HEK293 (cell line): ENCODE data around the gene GRM4.
A peak's percentile ranks its signal among the peaks of the same experiment; 100 is the strongest.

ENCODE experiments used
- CTCF ChIA-PET: fragments of 350-600 bp; formaldehyde crosslinking; extraction: SDS; loops from one replicate; lab custom pipeline; 2021; ENCODE audit warnings: antibody characterized with exemption; lab: Yijun Ruan, JAX
- POLR2A ChIA-PET: fragments of 300-600 bp; formaldehyde crosslinking; extraction: SDS; loops from one replicate; lab custom pipeline; 2020; ENCODE audit warnings: antibody characterized with exemption, inconsistent platforms; lab: Yijun Ruan, JAX
- H3K27ac ChIP-seq: fragments of 200-500 bp; sonication (Bioruptor generic); 2 replicates; pipeline ENCODE4 v1.5.1; 2014; ENCODE audit warnings: low read depth, low read length, control low read depth, inconsistent platforms; ENCODE audit errors: extremely low read depth
- H3K36me3 ChIP-seq, 2 experiments: fragments of 200-500 bp in 1 of 2; sonication (Bioruptor generic) in 1 of 2; 1 replicate in 1 of 2; 2 replicates in 1 of 2; pipeline ENCODE4 v1.5.1; 2014 to 2017; ENCODE audit warnings: inconsistent platforms in 2 of 2, low read length in 2 of 2; ENCODE audit not compliant: control insufficient read depth in 2 of 2, insufficient read depth in 1 of 2
- H3K4me1 ChIP-seq: fragments of 200-500 bp; sonication (Bioruptor generic); 2 replicates; pipeline ENCODE4 v1.5.1; 2014; ENCODE audit warnings: mild to moderate bottlenecking, low read length, inconsistent platforms; ENCODE audit not compliant: control insufficient read depth, insufficient read depth
- H3K4me3 ChIP-seq: 2 replicates; pipeline ENCODE4 v1.5.1; 2011; ENCODE audit warnings: low read depth, mild to moderate bottlenecking, control low read depth, low read length, moderate library complexity
- H3K9me3 ChIP-seq: fragments of 200-500 bp; sonication (Bioruptor generic); 2 replicates; pipeline ENCODE4 v1.5.1; 2014; ENCODE audit warnings: low read depth, low read length, inconsistent platforms; ENCODE audit not compliant: control insufficient read depth, insufficient read depth
- AEBP2 ChIP-seq: fragments of 450-650 bp; formaldehyde crosslinking; IDR thresholded peaks from 2 replicates; pipeline ENCODE4 v1.5.1; 2016; ENCODE audit warnings: missing biosample characterization, missing genetic modification characterization, borderline replicate concordance
- BCL11B ChIP-seq: fragments of 450-650 bp; formaldehyde crosslinking; IDR thresholded peaks from 2 replicates; pipeline ENCODE4 v1.5.1; 2016; ENCODE audit warnings: low read depth, missing biosample characterization, missing genetic modification characterization
- GLI4 ChIP-seq: fragments of 450-650 bp; formaldehyde crosslinking; IDR thresholded peaks from 2 replicates; pipeline ENCODE4 v1.5.1; 2016; ENCODE audit warnings: missing biosample characterization, missing genetic modification characterization
- HOXD13 ChIP-seq: sonication (generic); formaldehyde crosslinking; IDR thresholded peaks from 2 replicates; pipeline ENCODE4 v1.8.0; 2022; ENCODE audit warnings: missing genetic modification reagents, borderline replicate concordance
- KLF1 ChIP-seq: fragments of 450-650 bp; formaldehyde crosslinking; IDR thresholded peaks from 2 replicates; pipeline ENCODE4 v1.5.1; 2016; ENCODE audit warnings: missing biosample characterization, missing genetic modification characterization
- OSR2 ChIP-seq: fragments of 450-650 bp; formaldehyde crosslinking; IDR thresholded peaks from 2 replicates; pipeline ENCODE4 v1.5.1; 2016; ENCODE audit warnings: missing biosample characterization, missing genetic modification characterization
- PRDM4 ChIP-seq: fragments of 450-650 bp; formaldehyde crosslinking; IDR thresholded peaks from 2 replicates; pipeline ENCODE4 v1.5.1; 2017; ENCODE audit warnings: missing biosample characterization, missing genetic modification characterization
- SCRT2 ChIP-seq: fragments of 450-650 bp; formaldehyde crosslinking; IDR thresholded peaks from 2 replicates; pipeline ENCODE4 v1.5.1; 2016; ENCODE audit warnings: missing biosample characterization, missing genetic modification characterization
- ZBTB1 ChIP-seq: fragments of 450-650 bp; formaldehyde crosslinking; IDR thresholded peaks from 2 replicates; pipeline ENCODE4 v1.5.1; 2016; ENCODE audit warnings: missing biosample characterization, missing genetic modification characterization
- ZBTB49 ChIP-seq: fragments of 450-650 bp; formaldehyde crosslinking; IDR thresholded peaks from 2 replicates; pipeline ENCODE4 v1.5.1; 2016; ENCODE audit warnings: missing biosample characterization, missing genetic modification characterization, low read depth
- ZFP37 ChIP-seq: fragments of 450-650 bp; formaldehyde crosslinking; IDR thresholded peaks from 2 replicates; pipeline ENCODE4 v1.5.1; 2016; ENCODE audit warnings: missing biosample characterization, missing genetic modification characterization
- ZIC2 ChIP-seq: fragments of 450-650 bp; formaldehyde crosslinking; IDR thresholded peaks from 2 replicates; pipeline ENCODE4 v1.5.1; 2016; ENCODE audit warnings: missing biosample characterization, missing genetic modification characterization
- ZNF10 ChIP-seq: fragments of 450-650 bp; formaldehyde crosslinking; IDR thresholded peaks from 2 replicates; pipeline ENCODE4 v1.5.1; 2017; ENCODE audit warnings: missing biosample characterization, missing genetic modification characterization
- ZNF132 ChIP-seq: fragments of 450-650 bp; formaldehyde crosslinking; IDR thresholded peaks from 2 replicates; pipeline ENCODE4 v1.5.1; 2017; ENCODE audit warnings: missing biosample characterization, missing genetic modification characterization, borderline replicate concordance
- ZNF19 ChIP-seq: fragments of 450-650 bp; formaldehyde crosslinking; IDR thresholded peaks from 2 replicates; pipeline ENCODE4; 2016; ENCODE audit warnings: missing biosample characterization, missing genetic modification characterization, low read depth
- ZNF335 ChIP-seq: fragments of 450-650 bp; formaldehyde crosslinking; conservative IDR thresholded peaks from 2 replicates; pipeline ENCODE4 v1.5.1; 2016; ENCODE audit warnings: missing biosample characterization, missing genetic modification characterization
- ZNF416 ChIP-seq: fragments of 450-650 bp; formaldehyde crosslinking; IDR thresholded peaks from 2 replicates; pipeline ENCODE4 v1.5.1; 2016; ENCODE audit warnings: missing biosample characterization, missing genetic modification characterization
- ZNF624 ChIP-seq: fragments of 450-650 bp; formaldehyde crosslinking; IDR thresholded peaks from 2 replicates; pipeline ENCODE4 v1.5.1; 2017; ENCODE audit warnings: missing biosample characterization, missing genetic modification characterization
- ZNF639 ChIP-seq: fragments of 450-650 bp; formaldehyde crosslinking; IDR thresholded peaks from 2 replicates; pipeline ENCODE4 v1.5.1; 2016; ENCODE audit warnings: missing biosample characterization, missing genetic modification characterization
- ZNF654 ChIP-seq: fragments of 450-650 bp; formaldehyde crosslinking; IDR thresholded peaks from 2 replicates; pipeline ENCODE4 v1.5.1; 2016; ENCODE audit warnings: low read depth, missing biosample characterization, missing genetic modification characterization
- ZNF768 ChIP-seq: fragments of 450-650 bp; formaldehyde crosslinking; IDR thresholded peaks from 2 replicates; pipeline ENCODE4 v1.5.1; 2018; ENCODE audit warnings: missing biosample characterization, mild to moderate bottlenecking, missing genetic modification characterization
- TF ChIP-seq, protein P1 (sequence below): fragments of 450-650 bp; formaldehyde crosslinking; IDR thresholded peaks from 2 replicates; pipeline ENCODE4 v1.5.1; 2017; ENCODE audit warnings: missing biosample characterization, missing genetic modification characterization
- TF ChIP-seq, protein P2 (sequence below): fragments of 450-650 bp; formaldehyde crosslinking; IDR thresholded peaks from 2 replicates; pipeline ENCODE4 v1.5.1; 2016; ENCODE audit warnings: missing biosample characterization, missing genetic modification characterization

GRM4 gene

GRCh38 chr6:34055223-34055933, 90.5 kb downstream of the GRM4 start (continued):
- TF ChIP-seq, protein P1, sequence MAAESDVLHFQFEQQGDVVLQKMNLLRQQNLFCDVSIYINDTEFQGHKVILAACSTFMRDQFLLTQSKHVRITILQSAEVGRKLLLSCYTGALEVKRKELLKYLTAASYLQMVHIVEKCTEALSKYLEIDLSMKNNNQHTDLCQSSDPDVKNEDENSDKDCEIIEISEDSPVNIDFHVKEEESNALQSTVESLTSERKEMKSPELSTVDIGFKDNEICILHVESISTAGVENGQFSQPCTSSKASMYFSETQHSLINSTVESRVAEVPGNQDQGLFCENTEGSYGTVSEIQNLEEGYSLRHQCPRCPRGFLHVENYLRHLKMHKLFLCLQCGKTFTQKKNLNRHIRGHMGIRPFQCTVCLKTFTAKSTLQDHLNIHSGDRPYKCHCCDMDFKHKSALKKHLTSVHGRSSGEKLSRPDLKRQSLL = no peak
- no peak for TF ChIP-seq ZNF10
- TF ChIP-seq ZNF639 = no peak
- no peak for TF ChIP-seq ZBTB49
- TF ChIP-seq GLI4 (tag by site-specific recombination) = no peak
- TF ChIP-seq SCRT2 (tag by site-specific recombination) = 0 out of 2 replicates have a peak, but pooled peaks have one; percentile 37
- TF ChIP-seq ZFP37 (tag by site-specific recombination) = 0 out of 2 replicates have a peak, but pooled peaks have one; percentile 49
- TF ChIP-seq HOXD13 = no peak
- peak; percentile 48 for TF ChIP-seq ZNF654
- TF ChIP-seq ZNF19 (tag by site-specific recombination) = no peak
- no peak for TF ChIP-seq ZNF624 (tag by site-specific recombination)
- TF ChIP-seq ZNF132 (tag by site-specific recombination) = no peak
- no peak for TF ChIP-seq KLF1
- TF ChIP-seq OSR2 = no peak

DNA sequence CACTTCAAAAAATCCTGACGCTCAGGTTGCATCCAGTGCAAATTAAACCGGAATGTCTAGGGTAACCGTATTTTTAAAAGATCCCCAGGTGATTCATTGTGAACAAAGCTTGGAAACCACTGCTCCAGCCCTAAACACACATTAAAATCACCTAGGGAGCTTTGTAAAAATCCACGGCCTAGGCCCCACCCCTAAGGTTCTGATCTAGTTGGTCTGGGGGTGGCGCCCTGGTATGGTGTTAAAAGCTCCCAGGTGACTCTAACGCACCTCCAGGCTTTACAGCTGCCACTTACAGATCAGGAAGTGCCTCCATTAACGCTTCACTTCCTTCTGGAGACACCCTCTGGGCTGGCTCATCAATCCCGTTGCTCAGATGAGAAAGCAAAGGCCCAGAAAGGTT, 92.2 kb downstream of the GRM4 start:
- H3K4me3 ChIP-seq = no peak overlapping the region
- H3K36me3 ChIP-seq = no peaks in the 10 kb centered on the region
- no peak overlapping the region for H3K27ac ChIP-seq
- no peaks in the 10 kb centered on the region for H3K9me3 ChIP-seq
- TF ChIP-seq ZNF335 (tag by site-specific recombination) = no peak
- ChIA-PET CTCF (interaction anchor here (0.5 to 4.8 kb wide), 19 partner anchors 9 to 468 kb away, joined by 3 to 120 read pairs (median 6); partner anchors contain the start of gene GRM4), POLR2A (no interaction called here)
- H3K4me1 ChIP-seq = no peaks in the 10 kb centered on the region

- POLR2A ChIA-PET = no interaction called here
- no peaks in the 10 kb centered on the region for H3K9me3 ChIP-seq
- CTCF ChIA-PET = interaction anchor here (0.5 to 4.8 kb wide), 15 partner anchors 9 to 467 kb away, joined by 3 to 120 read pairs (median 3); no protein-coding TSS in a partner anchor
- H3K36me3 ChIP-seq = no peaks in the 10 kb centered on the region
- no peak overlapping the region for H3K4me3 ChIP-seq
- no peak overlapping the region for H3K27ac ChIP-seq
- H3K4me1 ChIP-seq = no peaks in the 10 kb centered on the region
- TF ChIP-seq PRDM4 = no peak
- TF ChIP-seq, protein P2, sequence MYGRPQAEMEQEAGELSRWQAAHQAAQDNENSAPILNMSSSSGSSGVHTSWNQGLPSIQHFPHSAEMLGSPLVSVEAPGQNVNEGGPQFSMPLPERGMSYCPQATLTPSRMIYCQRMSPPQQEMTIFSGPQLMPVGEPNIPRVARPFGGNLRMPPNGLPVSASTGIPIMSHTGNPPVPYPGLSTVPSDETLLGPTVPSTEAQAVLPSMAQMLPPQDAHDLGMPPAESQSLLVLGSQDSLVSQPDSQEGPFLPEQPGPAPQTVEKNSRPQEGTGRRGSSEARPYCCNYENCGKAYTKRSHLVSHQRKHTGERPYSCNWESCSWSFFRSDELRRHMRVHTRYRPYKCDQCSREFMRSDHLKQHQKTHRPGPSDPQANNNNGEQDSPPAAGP (tag by site-specific recombination) = no peak
- no peak for TF ChIP-seq ZBTB1
- TF ChIP-seq ZNF768 (tag by site-specific recombination) = 0 out of 2 replicates have a peak, but pooled peaks have one; percentile 39
- TF ChIP-seq AEBP2 = no peak
- 0 out of 2 replicates have a peak, but pooled peaks have one; percentile 17 for TF ChIP-seq ZIC2 (tag by site-specific recombination)
- TF ChIP-seq BCL11B (tag by site-specific recombination) = no peak
- TF ChIP-seq ZNF416 (tag by site-specific recombination) = no peak
These were observed 92.8 kb downstream of the GRM4 start for GRCh38 chr6:34052918-34053608.
